Keratinocyte (primary cell): ENCODE results near the gene DUSP3. TPM values are rescaled to one million over a fixed set of nuclear protein-coding genes. Genes with fewer than 3 reads are reported as not detected.

Experiments used
- DNase-seq: peaks from one replicate; pipeline ENCODE4 v3.0.0-alpha.2; 2011; ENCODE audit warnings: low read depth, missing footprints, low spot score
- FAIRE-seq: peaks from 2 replicates; lab custom pipeline; 2011; peaks lifted over from hg19 to GRCh38; lab: Jason Lieb, UNC
- H2AFZ ChIP-seq: 2 replicates; pipeline ENCODE4 v1.6.0; 2012; ENCODE audit warnings: low read length, control low read depth, inconsistent platforms; ENCODE audit not compliant: control insufficient read depth
- H3K27ac ChIP-seq: 2 replicates; pipeline ENCODE4 v1.5.1; 2011; ENCODE audit warnings: low read length; ENCODE audit not compliant: control insufficient read depth, insufficient read depth
- H3K27me3 ChIP-seq: 3 replicates; pipeline ENCODE4 v1.6.0; 2011; ENCODE audit warnings: low read length; ENCODE audit not compliant: control insufficient read depth, insufficient read depth; ENCODE audit errors: extremely low read depth
- H3K36me3 ChIP-seq, 2 experiments: 2 replicates in 1 of 2; 3 replicates in 1 of 2; pipeline ENCODE4 v1.5.1; 2011; ENCODE audit warnings: low read length in 2 of 2, mild to moderate bottlenecking in 1 of 2; ENCODE audit not compliant: control insufficient read depth in 2 of 2, insufficient read depth in 2 of 2; ENCODE audit errors: extremely low read depth in 1 of 2
- H3K4me1 ChIP-seq: 3 replicates; pipeline ENCODE4 v1.5.1; 2011; ENCODE audit warnings: low read length; ENCODE audit not compliant: control insufficient read depth, insufficient read depth; ENCODE audit errors: extremely low read depth
- H3K4me2 ChIP-seq: 3 replicates; pipeline ENCODE4 v1.6.0; 2011; ENCODE audit warnings: low read depth, low read length; ENCODE audit not compliant: control insufficient read depth, insufficient read depth; ENCODE audit errors: extremely low read depth
- H3K4me3 ChIP-seq, 3 experiments: fragments of 200-600 bp in 1 of 3; sonication (generic) in 1 of 3; 2 replicates in 2 of 3; 3 replicates in 1 of 3; pipeline ENCODE4 v1.5.1; 2011 to 2016; ENCODE audit warnings: low read length in 3 of 3, mild to moderate bottlenecking in 3 of 3, control low read depth in 2 of 3, inconsistent platforms in 1 of 3, low read depth in 1 of 3, mixed read lengths in 1 of 3, mixed run types in 1 of 3, moderate library complexity in 1 of 3; ENCODE audit not compliant: control insufficient read depth in 2 of 3, insufficient read depth in 2 of 3; ENCODE audit errors: extremely low read depth in 1 of 3
- H3K79me2 ChIP-seq: 2 replicates; pipeline ENCODE4 v1.6.0; 2012; ENCODE audit warnings: low read length; ENCODE audit not compliant: control insufficient read depth, insufficient read depth
- H3K9ac ChIP-seq: 3 replicates; pipeline ENCODE4 v1.6.0; 2011; ENCODE audit warnings: low read length; ENCODE audit not compliant: control insufficient read depth, insufficient read depth; ENCODE audit errors: extremely low read depth
- H3K9me1 ChIP-seq: 3 replicates; pipeline ENCODE4 v1.6.0; 2011; ENCODE audit warnings: low read length; ENCODE audit not compliant: control insufficient read depth, insufficient read depth; ENCODE audit errors: extremely low read depth
- H3K9me3 ChIP-seq: 2 replicates; pipeline ENCODE4 v1.5.1; 2012; ENCODE audit warnings: low read depth, low read length; ENCODE audit not compliant: control insufficient read depth
- H4K20me1 ChIP-seq: 3 replicates; pipeline ENCODE4 v1.6.0; 2011; ENCODE audit warnings: low read length; ENCODE audit not compliant: control insufficient read depth, insufficient read depth; ENCODE audit errors: extremely low read depth
- CTCF ChIP-seq, 3 experiments: IDR thresholded peaks in 1 of 3; conservative IDR thresholded peaks in 1 of 3; optimal IDR thresholded peaks in 1 of 3; 2 replicates in 2 of 3; 3 replicates in 1 of 3; pipeline versions ENCODE3 to v1.5.1; 2011; ENCODE audit warnings: low read length in 3 of 3, mild to moderate bottlenecking in 3 of 3, moderate library complexity in 2 of 3, control low read depth in 1 of 3, inconsistent platforms in 1 of 3; ENCODE audit not compliant: insufficient read depth in 2 of 3; ENCODE audit errors: extremely low read depth in 1 of 3
- EZH2 ChIP-seq: IDR thresholded peaks from one replicate; pipeline ENCODE4 v1.6.1; 2012; ENCODE audit warnings: inconsistent platforms, mild to moderate bottlenecking, low read length, moderate library complexity
- dilution Hi-C: fragments of 300-500 bp; cut with MboI; formaldehyde crosslinking; loops from one replicate; pipeline ENCODE4 v1.7.0; 2020; ENCODE audit warnings: low sequenced_read_pairs; ENCODE audit not compliant: extremely low pct_ligation_motif_present
- polyA plus RNA-seq, 5 experiments: library from polyadenylated mRNA; depleted of rRNA in 3 of 5; stranded (reverse) in 3 of 5; stranded (forward) in 1 of 5; unstranded in 1 of 5; fragments of >200 nt; gene quantifications; 1 replicate in 1 of 5; 2 replicates in 3 of 5; 3 replicates in 1 of 5; pipeline versions ENCODE4 v1.2.1 to v1.2.3, GENCODE V29; 2011 to 2012; ENCODE audit warnings: missing spikeins in 2 of 5, low read depth in 1 of 5, low replicate concordance in 1 of 5

Gene DUSP3
- polyA plus RNA-seq, 1 donor (not counting 4 experiments of a cell fraction or from before 2014, with no cell fraction given), result 39.2 TPM

- dilution Hi-C loops, result loop anchor here (5.0 kb wide), 1 partner anchor 72 kb away; no protein-coding TSS in a partner anchor
- H3K9me1 ChIP-seq, result no peaks in the 10 kb centered on the region
- H3K9me3 ChIP-seq, result no peaks in the 10 kb centered on the region
- no peak for FAIRE-seq
- no peak overlapping the region for H2AFZ ChIP-seq
- H3K9ac ChIP-seq, result no peak overlapping the region
- no peaks in the 10 kb centered on the region for H3K27me3 ChIP-seq
- peaks cover 25 to 32% of the 10 kb centered on the region in 2 experiments for H3K36me3 ChIP-seq
- H3K4me2 ChIP-seq, result no peak overlapping the region
- H3K4me3 ChIP-seq, result no peak overlapping the region
- TF ChIP-seq CTCF (optimal IDR thresholded peaks at IDR 0.05 in 1 of 3, IDR thresholded peaks at IDR 0.05 in 1 of 3, conservative IDR thresholded peaks at IDR 0.05 in 1 of 3; ENCODE audit: extremely low read depth in 1 of 3, insufficient read depth in 2 of 3, low read length in 3 of 3), result no peak
- no peak for TF ChIP-seq EZH2
- no peak overlapping the region for H3K27ac ChIP-seq
- no peak for DNase-seq
- H3K4me1 ChIP-seq, result no peaks in the 10 kb centered on the region
- peaks cover 2% of the 10 kb centered on the region for H4K20me1 ChIP-seq
- H3K79me2 ChIP-seq, result no peaks in the 10 kb centered on the region
Observed at GRCh38 chr17:43769426-43769825, 9.4 kb downstream of the DUSP3 start.

- Histone ChIP-seq H3K79me2 (no peaks in the 10 kb centered on the region), H3K27me3 (no peaks in the 10 kb centered on the region), H3K4me1 (no peaks in the 10 kb centered on the region), H3K4me2 (no peak overlapping the region), H3K9ac (no peak overlapping the region), H3K27ac (no peak overlapping the region), H2AFZ (no peak overlapping the region), H3K9me3 (no peaks in the 10 kb centered on the region), H3K36me3 (peaks cover 21 to 28% of the 10 kb centered on the region in 2 experiments), H4K20me1 (peaks cover 2% of the 10 kb centered on the region), H3K4me3 (no peak overlapping the region), H3K9me1 (no peaks in the 10 kb centered on the region)
- DNase-seq, result no peak
- no peak for TF ChIP-seq CTCF (optimal IDR thresholded peaks at IDR 0.05 in 1 of 3, IDR thresholded peaks at IDR 0.05 in 1 of 3, conservative IDR thresholded peaks at IDR 0.05 in 1 of 3; ENCODE audit: extremely low read depth in 1 of 3, insufficient read depth in 2 of 3, low read length in 3 of 3)
- TF ChIP-seq EZH2, result no peak
- dilution Hi-C loops, result loop anchor here (5.0 kb wide), 1 partner anchor 72 kb away; no protein-coding TSS in a partner anchor
- FAIRE-seq, result no peak
Observed at GRCh38 chr17:43768943-43769342, 9.8 kb downstream of the DUSP3 start.
